SH-SY5Y (cell line): ENCODE data around the gene CRBN.

ENCODE experiments used
- GATA2 ChIP-seq: IDR thresholded peaks from 2 replicates; pipeline ENCODE4 v1.6.1; 2011; ENCODE audit warnings: mild to moderate bottlenecking, low read depth, low read length
- GATA3 ChIP-seq: IDR thresholded peaks from 2 replicates; pipeline ENCODE4 v1.6.1; 2011; ENCODE audit warnings: low read depth, mild to moderate bottlenecking, low read length, moderate library complexity

DNA sequence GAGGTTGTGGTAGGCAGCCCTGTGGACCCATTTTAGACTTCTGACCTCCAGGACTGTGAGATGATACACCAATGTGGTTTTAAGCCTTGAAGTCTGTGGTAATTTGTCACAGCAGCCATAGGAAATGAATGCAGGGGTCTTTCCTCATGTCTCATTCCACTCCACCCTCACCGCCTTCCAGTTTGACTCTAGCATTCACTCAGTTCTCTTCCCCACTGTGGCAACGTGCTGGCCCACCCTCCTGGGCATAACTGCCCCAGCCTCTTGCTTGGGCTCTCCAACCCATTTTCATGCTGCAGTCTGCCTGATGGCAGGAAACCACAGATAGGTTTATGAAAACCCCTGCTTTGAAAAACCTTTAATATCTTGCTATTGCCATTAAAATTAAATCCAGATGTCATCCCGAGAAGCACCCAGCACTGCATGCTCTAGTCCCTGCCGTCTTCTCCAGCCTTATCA, 60.1 kb downstream of the CRBN start:
- no peak for TF ChIP-seq GATA2
- no peak for TF ChIP-seq GATA3
